Measurements from ENCODE around the gene TP53I13.

The TP53I13 gene

DNA sequence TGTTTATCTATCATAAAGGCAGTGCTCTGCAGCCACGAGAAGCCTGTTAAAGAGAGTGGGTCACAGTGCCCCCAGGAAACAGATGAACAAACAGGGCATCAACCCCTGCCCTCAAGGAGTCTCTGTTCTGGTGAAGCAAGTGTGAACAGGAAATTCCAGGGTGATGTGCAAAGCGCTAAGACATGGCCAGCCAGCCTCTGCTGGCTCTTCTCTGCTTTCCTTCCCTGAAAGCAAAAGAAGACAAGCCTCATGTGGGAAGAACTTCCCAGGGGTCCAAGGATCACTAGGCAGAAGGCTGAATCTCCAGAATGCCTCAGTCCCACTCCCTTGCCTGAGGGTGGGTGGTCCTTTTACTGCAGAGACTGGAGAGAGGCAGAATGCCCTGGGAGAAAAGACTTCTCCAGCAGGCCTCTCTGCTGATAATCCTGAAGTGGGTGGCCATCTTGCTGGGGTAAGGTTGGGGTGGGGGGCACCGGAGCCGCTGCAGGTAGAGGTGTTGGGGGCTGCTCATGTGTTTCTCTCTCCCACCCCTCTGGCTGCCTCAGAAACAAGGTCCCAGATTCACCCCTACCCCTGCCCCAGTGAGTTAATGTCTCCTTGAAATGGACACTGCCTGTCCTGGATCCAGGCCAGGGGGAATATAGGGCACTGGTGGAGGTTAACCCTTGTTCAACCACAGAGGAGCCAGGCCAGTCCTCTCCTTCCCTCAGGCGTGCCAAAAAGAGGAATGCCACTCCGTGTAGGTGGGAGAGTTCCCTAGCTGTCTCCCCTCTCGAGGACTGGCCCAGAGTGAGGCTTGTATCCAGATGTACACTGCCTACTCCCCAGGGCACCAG lies 26.8 kb downstream of the TP53I13 start:
- no peak for DNase-seq

GRCh38 chr17:29595943-29596774 lies 27.7 kb downstream of the TP53I13 start:
- no peak for DNase-seq

DNA sequence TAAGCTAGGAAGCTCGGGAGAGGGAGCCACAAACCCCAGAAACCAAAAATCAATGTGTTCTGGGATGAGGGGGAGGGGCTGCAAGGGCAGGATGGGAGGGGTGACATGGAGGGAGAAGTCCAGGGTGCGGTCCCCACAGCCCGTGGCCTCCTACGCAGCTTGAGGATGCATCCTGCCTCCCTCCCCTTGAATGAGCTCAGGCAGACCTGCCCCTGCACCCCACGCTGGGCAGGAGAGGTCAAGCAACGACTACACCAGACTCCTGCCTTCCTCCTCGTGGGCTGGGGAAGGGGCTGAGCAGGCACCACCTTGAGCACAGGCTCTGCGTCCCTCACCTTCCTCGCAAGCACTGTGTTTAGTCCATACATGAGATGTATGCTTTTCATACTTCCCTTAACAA lies 28.3 kb downstream of the TP53I13 start:
- DNase-seq, result no peak

GRCh38 chr17:29597361-29598172 lies 29.1 kb downstream of the TP53I13 start:
- DNase-seq, result peak; percentile 88

- no peak for DNase-seq
Measured at GRCh38 chr17:29603109-29603674, 34.7 kb downstream of the TP53I13 start.

- no peak for DNase-seq
Measured at GRCh38 chr17:29607557-29608195, 39.2 kb downstream of the TP53I13 start.

DNA sequence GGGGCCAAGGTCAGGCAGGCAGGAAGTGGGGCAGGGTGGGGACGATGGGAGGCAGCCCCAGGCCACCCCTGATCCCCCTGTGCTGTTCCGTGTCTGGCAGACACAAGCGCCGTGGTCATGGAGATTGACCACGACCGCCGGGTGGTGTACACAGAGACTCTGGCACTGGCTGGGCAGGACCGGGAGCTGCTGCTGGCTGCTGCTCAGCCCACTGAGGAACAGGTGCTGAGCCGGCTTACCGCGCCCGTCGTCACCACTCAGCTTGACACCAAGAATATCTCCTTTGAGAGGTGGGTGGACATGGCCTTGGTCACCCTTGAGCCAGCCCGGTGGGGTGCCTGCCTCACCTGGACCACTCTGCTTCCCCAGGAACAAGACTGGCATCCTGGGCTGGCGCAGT lies 40.5 kb downstream of the TP53I13 start:
- no peak for DNase-seq

GRCh38 chr17:29610395-29610794 lies 41.9 kb downstream of the TP53I13 start:
- DNase-seq, result no peak

DNA sequence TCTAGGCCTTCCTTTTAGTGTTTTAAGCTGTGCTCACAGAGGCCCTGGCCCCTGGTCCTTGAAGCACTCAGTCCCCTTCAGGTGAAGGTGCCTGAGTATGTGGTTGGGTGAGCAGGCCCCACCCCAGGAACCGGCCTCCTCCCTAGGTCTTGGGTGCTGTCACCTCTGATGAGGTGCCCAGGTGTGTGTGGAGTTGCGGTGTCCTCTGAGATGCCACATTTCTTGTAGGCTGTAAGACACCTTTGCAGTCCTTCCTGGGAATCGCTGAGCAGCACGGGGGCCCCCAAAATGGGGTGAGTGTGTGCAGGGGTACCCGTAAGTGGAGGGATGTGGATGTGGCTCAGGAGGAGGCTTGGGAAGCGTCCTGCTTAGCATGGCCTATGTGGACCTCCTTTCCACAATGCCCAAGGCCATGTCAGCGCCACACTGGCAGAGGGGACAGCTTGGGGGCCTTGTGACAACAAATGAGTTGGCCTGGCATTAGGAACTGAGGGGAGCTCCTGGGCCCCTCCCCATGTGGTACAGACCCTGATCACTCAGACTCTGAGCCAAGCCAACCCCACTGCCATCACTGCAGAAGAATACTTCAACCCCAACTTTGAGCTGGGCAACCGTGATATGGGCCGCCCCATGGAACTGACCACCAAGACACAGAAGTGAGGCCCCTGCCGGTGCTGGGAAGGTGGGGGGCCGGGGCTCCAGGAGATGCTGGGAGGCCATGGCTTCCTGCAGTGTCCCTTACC lies 43.0 kb downstream of the TP53I13 start:
- no peak for DNase-seq

- no peak for DNase-seq
Measured at GRCh38 chr17:29612094-29612403, 43.5 kb downstream of the TP53I13 start.

- no peak for DNase-seq
Measured at GRCh38 chr17:29612404-29613280, 44.1 kb downstream of the TP53I13 start.

GRCh38 chr17:29613352-29613837 lies 44.9 kb downstream of the TP53I13 start:
- no peak for DNase-seq

DNA sequence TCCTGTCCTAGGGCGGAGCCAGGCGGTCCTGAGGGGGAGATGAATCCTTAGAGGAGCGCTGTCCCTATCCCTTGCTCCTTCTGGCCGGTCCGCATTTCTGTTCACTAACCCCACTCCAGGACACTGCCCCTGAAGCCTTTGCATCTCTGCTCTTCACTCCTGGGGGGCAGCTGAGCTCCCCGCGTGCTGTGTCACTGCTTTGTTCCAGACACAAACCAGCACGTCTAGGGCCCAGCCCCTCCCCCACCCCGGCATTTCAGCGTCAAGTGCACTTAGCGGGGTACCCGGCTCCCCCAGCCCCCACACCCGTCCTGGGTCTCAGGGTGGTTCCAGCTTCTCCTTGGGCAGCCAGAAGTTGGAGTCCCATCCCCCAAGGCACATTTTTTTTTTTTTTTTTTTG lies 45.4 kb downstream of the TP53I13 start:
- DNase-seq, result no peak

DNA sequence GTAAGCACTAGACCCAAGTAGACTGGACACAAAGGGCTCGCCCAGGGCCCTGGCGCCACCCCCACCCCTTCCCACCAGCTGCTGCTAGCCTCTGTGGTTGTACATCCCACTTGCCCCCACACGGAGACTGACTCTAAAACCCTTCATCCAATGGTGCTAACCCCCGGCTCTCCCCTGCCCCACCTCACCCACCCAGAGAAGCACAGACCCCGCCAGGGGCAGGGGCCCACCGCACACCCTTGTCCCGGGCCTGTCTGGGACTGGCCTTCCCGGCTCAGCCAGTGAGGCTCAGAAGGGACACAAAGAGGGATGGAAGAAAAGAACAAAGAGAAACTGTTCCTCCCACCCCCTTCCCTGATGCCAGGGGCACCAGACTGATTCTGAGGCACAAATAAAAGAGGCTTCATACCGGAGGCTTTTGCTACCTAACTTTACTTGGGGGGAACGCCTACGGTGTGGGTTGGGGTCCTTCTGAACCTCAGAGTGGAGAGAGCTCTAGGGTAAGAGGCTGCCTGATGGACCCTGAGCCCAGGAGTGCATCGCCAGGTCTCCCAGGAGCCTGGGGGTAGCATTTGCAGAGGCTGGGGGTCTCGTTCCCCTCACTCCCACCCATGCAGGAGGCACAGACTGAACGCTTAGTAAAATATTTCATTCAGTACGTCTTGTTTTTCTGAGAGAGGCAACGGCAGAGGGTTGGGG lies 46.0 kb downstream of the TP53I13 start:
- no peak for DNase-seq

GRCh38 chr17:29615048-29615385 lies 46.5 kb downstream of the TP53I13 start:
- no peak for DNase-seq

GRCh38 chr17:29615492-29616299 lies 47.2 kb downstream of the TP53I13 start:
- peak; percentile 70 for DNase-seq

DNA sequence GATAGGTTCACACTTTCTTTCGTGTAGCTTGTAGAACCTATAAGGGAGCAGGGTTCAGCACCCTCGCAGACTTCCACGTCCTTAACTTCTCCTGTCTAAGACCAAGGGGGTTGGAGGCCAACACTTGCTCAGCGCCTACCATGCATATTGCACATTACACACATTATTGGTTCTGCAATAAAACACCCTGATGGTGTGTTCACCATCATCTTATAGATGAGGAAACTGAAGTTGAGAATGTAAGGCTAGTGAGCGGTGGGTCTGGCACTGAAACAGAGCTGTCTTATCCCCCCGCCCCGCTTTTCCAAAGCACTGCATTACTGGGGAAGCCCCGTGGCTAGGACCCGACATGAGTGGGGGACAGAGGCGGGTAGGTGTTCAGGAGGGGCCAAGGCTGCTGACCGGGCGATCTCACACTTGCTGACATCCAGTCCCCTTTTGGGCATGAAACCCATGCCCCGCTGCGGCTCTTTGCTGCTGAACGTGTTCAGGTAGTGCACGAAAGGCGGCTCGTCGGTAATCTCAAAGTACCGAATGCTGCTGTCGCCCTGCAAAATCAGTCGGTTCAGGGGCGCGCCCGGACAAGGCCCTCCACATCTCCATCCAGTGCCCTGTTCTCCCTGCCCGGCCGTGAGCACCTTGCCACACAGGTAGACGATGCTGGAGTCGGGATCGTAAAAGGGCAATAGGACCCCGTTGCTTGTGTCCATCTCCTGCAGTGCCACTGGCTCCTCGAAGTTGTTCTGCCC lies 48.0 kb downstream of the TP53I13 start:
- no peak for DNase-seq

- peak; percentile 89 for DNase-seq
Measured at GRCh38 chr17:29617125-29617480, 48.6 kb downstream of the TP53I13 start.
